Measurements from ENCODE around the gene ZNF396. TPM values are rescaled to one million over a fixed set of nuclear protein-coding genes. Genes with fewer than 3 reads are reported as not detected.

The ZNF396 gene
- total and polyA plus RNA-seq, 2 donors from 2014 or later, result 4.7 to 6.5 TPM

GRCh38 chr18:35326695-35327387 lies 50.3 kb downstream of the ZNF396 start:
- no peaks in the 10 kb centered on the region for H3K27me3 ChIP-seq (ENCODE audit: control insufficient read depth, insufficient read depth, low read length)
- no peak for TF ChIP-seq CTCF (IDR thresholded peaks at IDR 0.05; ENCODE audit: borderline replicate concordance, extremely low read depth, insufficient read depth)
- DNase-seq (no peak), FAIRE-seq (no peak)
- intact Hi-C loops (cut with DNase I), result no loop called here
- H3K9me3 ChIP-seq (ENCODE audit: control insufficient read depth in 2 of 3, insufficient read depth in 1 of 3, low read length in 3 of 3), result no peaks in the 10 kb centered on the region
- no peaks in the 10 kb centered on the region for H3K4me1 ChIP-seq (ENCODE audit: control insufficient read depth in 2 of 3, insufficient read depth in 2 of 3, low read depth in 1 of 3, low read length in 3 of 3)
- no peak overlapping the region for H3K9ac ChIP-seq (ENCODE audit: low read length in 3 of 3)
- H3K4me3 ChIP-seq (ENCODE audit: low read length in 3 of 3), result no peak overlapping the region
- H3K27ac ChIP-seq (ENCODE audit: low read depth in 2 of 2, low read length in 2 of 2), result no peak overlapping the region
- peaks cover under 1 to 2% (median 1%) of the 10 kb centered on the region in 3 donors for H3K36me3 ChIP-seq (ENCODE audit: control insufficient read depth in 2 of 3, insufficient read depth in 3 of 3, low read length in 3 of 3)

DNA sequence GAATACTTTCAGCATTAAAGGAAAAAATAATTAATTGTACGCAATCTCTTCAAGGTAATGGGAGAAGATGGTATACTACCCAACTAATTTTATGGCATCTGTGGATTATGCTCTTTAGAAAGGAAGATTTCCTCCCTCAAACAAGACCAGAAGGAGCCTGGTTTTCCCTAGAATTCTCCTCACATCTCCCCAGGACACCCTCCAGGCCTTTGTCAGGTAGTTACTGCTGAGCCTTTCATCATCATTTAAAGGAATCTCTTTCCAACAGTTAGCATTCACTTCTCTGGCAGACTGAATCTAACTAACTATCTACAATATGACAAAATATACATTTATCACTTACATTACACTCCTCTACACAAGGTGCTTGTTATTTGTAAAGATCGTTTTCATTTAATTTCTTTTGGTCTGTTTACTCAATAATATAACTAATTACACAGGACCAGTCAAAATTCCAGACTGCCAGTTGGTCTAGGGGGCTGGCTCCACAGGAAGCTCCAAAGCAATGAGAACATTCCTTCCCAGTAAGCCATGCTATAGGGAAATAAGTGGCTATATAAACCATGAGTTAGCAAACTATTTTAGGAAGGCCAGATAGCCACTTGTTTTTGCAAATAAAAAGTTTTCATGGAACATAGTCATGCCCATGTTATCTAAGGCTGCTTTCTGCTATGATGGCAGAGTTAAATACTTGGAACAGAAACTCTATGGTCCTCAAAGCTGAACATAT lies 52.0 kb downstream of the ZNF396 start:
- intact Hi-C loops (cut with DNase I), result no loop called here

GRCh38 chr18:35322486-35323458 lies 54.4 kb downstream of the ZNF396 start:
- no peak for FAIRE-seq
- H3K9me3 ChIP-seq (ENCODE audit: control insufficient read depth in 2 of 3, insufficient read depth in 1 of 3, low read length in 3 of 3), result no peaks in the 10 kb centered on the region
- H3K4me1 ChIP-seq (ENCODE audit: control insufficient read depth in 2 of 3, insufficient read depth in 2 of 3, low read depth in 1 of 3, low read length in 3 of 3), result no peaks in the 10 kb centered on the region
- no peak overlapping the region for H3K4me3 ChIP-seq (ENCODE audit: low read length in 3 of 3)
- H3K36me3 ChIP-seq (ENCODE audit: control insufficient read depth in 2 of 3, insufficient read depth in 3 of 3, low read length in 3 of 3), result no peaks in the 10 kb centered on the region
- H3K27me3 ChIP-seq (ENCODE audit: control insufficient read depth, insufficient read depth, low read length), result no peaks in the 10 kb centered on the region
- DNase-seq, result no peak
- intact Hi-C loops (cut with DNase I), result no loop called here
- H3K27ac ChIP-seq (ENCODE audit: low read depth in 2 of 2, low read length in 2 of 2), result no peak overlapping the region
- TF ChIP-seq CTCF (IDR thresholded peaks at IDR 0.05; ENCODE audit: borderline replicate concordance, extremely low read depth, insufficient read depth), result no peak
- H3K9ac ChIP-seq (ENCODE audit: low read length in 3 of 3), result no peak overlapping the region

More for the DNA sequence above, 52.0 kb downstream of the ZNF396 start:
- Histone ChIP-seq H3K9me3 (ENCODE audit: control insufficient read depth in 2 of 3, insufficient read depth in 1 of 3, low read length in 3 of 3) (no peaks in the 10 kb centered on the region), H3K27ac (ENCODE audit: low read depth in 2 of 2, low read length in 2 of 2) (no peak overlapping the region), H3K4me1 (ENCODE audit: control insufficient read depth in 2 of 3, insufficient read depth in 2 of 3, low read depth in 1 of 3, low read length in 3 of 3) (no peaks in the 10 kb centered on the region), H3K9ac (ENCODE audit: low read length in 3 of 3) (no peak overlapping the region), H3K27me3 (ENCODE audit: control insufficient read depth, insufficient read depth, low read length) (no peaks in the 10 kb centered on the region), H3K36me3 (ENCODE audit: control insufficient read depth in 2 of 3, insufficient read depth in 3 of 3, low read length in 3 of 3) (no peaks in the 10 kb centered on the region), H3K4me3 (ENCODE audit: low read length in 3 of 3) (no peak overlapping the region)
- TF ChIP-seq CTCF (IDR thresholded peaks at IDR 0.05; ENCODE audit: borderline replicate concordance, extremely low read depth, insufficient read depth), result no peak
- FAIRE-seq, result no peak
- no peak for DNase-seq

Other genes starting within 250 kb of the ZNF396 start
- gene ZNF397, start 136.3 kb downstream of the ZNF396 start, total RNA-seq, result 28.6 TPM
- 15.5 TPM for gene ZNF397, start 136.3 kb downstream of the ZNF396 start, polyA plus RNA-seq (ENCODE audit: insufficient read depth, low read depth, low replicate concordance)
- 20.7 TPM for gene ZSCAN30, start 87.1 kb downstream of the ZNF396 start, total RNA-seq
- 10.0 TPM for gene ZSCAN30, start 87.1 kb downstream of the ZNF396 start, polyA plus RNA-seq (ENCODE audit: insufficient read depth, low read depth, low replicate concordance)
- gene ZNF24, start 32.9 kb downstream of the ZNF396 start, total RNA-seq, result 55.5 TPM
- gene ZNF24, start 32.9 kb downstream of the ZNF396 start, polyA plus RNA-seq (ENCODE audit: insufficient read depth, low read depth, low replicate concordance), result 14.3 TPM
- 20.9 TPM for gene INO80C, start 120.6 kb upstream of the ZNF396 start, total RNA-seq
- 38.2 TPM for gene INO80C, start 120.6 kb upstream of the ZNF396 start, polyA plus RNA-seq (ENCODE audit: insufficient read depth, low read depth, low replicate concordance)
- 59.3 TPM for gene GALNT1, start 204.4 kb upstream of the ZNF396 start, total RNA-seq
- gene GALNT1, start 204.4 kb upstream of the ZNF396 start, polyA plus RNA-seq (ENCODE audit: insufficient read depth, low read depth, low replicate concordance), result 11.8 TPM